Small intestine (tissue), 7 donors: ENCODE measurements around the gene TEX264. TPM values are rescaled to one million over a fixed set of nuclear protein-coding genes. Genes with fewer than 3 reads are reported as not detected.
"Not testable (repeated sequence)": the region's sequence is repeated elsewhere in the genome, so short reads cannot be mapped to it uniquely, and the experiment has no call there.

Experiments used
- DNase-seq, 2 donors: peaks; one replicate each; pipeline versions ENCODE4 v3.0.0 to v3.0.0-alpha.2; 2013
- FAIRE-seq: peaks from 2 replicates; lab custom pipeline; 2012; peaks lifted over from hg19 to GRCh38; lab: Jason Lieb, UNC
- H3K27ac ChIP-seq, 3 donors: one replicate each; pipeline ENCODE4 v1.5.1; 2013; ENCODE audit warnings: low read length in 2 of 3, mild to moderate bottlenecking in 2 of 3, control low read depth in 1 of 3, inconsistent platforms in 1 of 3, low read depth in 1 of 3, moderate library complexity in 1 of 3
- H3K27me3 ChIP-seq, 3 donors: one replicate each; pipeline ENCODE4 v1.6.1; 2013; ENCODE audit warnings: low read length in 3 of 3, inconsistent platforms in 1 of 3; ENCODE audit not compliant: control insufficient read depth in 3 of 3, insufficient read depth in 3 of 3
- H3K36me3 ChIP-seq, 3 donors: one replicate each; pipeline ENCODE4 v1.6.1; 2013; ENCODE audit warnings: low read length in 3 of 3, inconsistent platforms in 1 of 3, low read depth in 1 of 3, mild to moderate bottlenecking in 1 of 3, moderate library complexity in 1 of 3; ENCODE audit not compliant: control insufficient read depth in 3 of 3, insufficient read depth in 2 of 3
- H3K4me1 ChIP-seq, 3 donors: one replicate each; pipeline ENCODE4 v1.6.1; 2013; ENCODE audit warnings: low read length in 2 of 3, inconsistent platforms in 1 of 3, low read depth in 1 of 3, mild to moderate bottlenecking in 1 of 3, moderate library complexity in 1 of 3; ENCODE audit not compliant: control insufficient read depth in 3 of 3, insufficient read depth in 2 of 3
- H3K4me3 ChIP-seq, 3 donors: one replicate each; pipeline ENCODE4 v1.5.1; 2013; ENCODE audit warnings: low read length in 3 of 3, control low read depth in 1 of 3, inconsistent platforms in 1 of 3, low read depth in 1 of 3, mild to moderate bottlenecking in 1 of 3, moderate library complexity in 1 of 3
- H3K9me3 ChIP-seq, 2 donors: one replicate each; pipeline ENCODE4 v1.6.1; 2013; ENCODE audit warnings: low read depth in 1 of 2, low read length in 1 of 2; ENCODE audit not compliant: control insufficient read depth in 2 of 2, insufficient read depth in 1 of 2
- WGBS, 3 donors: extraction: QIAGEN DNeasy Blood & Tissue Kit; methylation state at CpG; one replicate each; pipeline ENCODE4 v1.1.7; 2013; 5-methylcytosine and 5-hydroxymethylcytosine counted together
- polyA plus RNA-seq, 4 donors: library from polyadenylated mRNA; stranded (reverse) in 3 of 4; unstranded in 1 of 4; fragments of 200-250 nt in 3 of 4; fragments of 120-200 nt in 1 of 4; gene quantifications; one replicate each; pipeline versions ENCODE4 v1.2.1 to v1.2.3, GENCODE V29; 2013
- donor health status: healthy with polysubstance abuse.
- donor health status: control.
- donor health status: control.
- donor health status: Bipolar disorder and iron deficiency.
- donor health status: healthy.

Gene TEX264
- polyA plus RNA-seq, 4 donors = 56.0 to 85.7 (median 67.3) TPM

DNA sequence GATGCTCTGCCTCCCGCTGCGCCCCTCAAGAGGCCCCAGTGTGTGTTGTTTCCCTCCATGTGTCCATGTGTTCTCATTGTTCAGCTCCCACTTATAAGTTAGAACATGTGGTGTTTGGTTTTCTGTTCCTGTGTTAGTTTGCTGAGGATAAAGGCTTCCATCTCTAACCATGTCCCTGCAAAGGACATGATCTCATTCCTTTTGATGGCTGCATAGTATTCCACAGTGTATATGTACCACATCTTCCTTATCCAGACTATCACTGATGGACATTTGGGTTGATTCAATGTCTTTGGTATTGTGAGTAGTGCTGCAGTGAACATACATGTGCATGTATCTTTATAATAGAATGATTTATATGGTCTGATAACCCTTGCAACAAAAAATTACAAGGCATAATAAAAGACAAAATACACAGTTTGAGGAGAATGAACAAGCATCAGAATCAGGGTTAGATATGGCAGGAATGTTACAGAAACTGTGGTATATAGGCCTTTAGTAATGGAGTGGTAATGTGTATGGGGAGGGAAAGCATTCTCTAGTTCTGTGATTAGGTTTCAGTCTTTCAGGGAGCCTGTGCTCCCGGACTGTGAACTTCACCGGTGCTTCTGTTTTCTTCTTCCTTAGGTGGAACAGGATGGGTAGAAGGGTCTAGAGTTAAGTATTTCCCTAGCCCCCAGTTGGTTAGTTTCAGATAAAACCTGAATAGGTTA lies 63.0 kb downstream of the TEX264 start:
- no peak for FAIRE-seq
- H3K9me3 ChIP-seq = no peaks in the 10 kb centered on the region
- 73 to 83% (median 82%) methylated on average over 4 of the region's 4 CpGs for WGBS, 3 donors
- DNase-seq = no peak
- no peak overlapping the region for H3K27ac ChIP-seq
- no peaks in the 10 kb centered on the region for H3K27me3 ChIP-seq
- H3K4me3 ChIP-seq = no peak overlapping the region
- H3K36me3 ChIP-seq = no peaks in the 10 kb centered on the region
- H3K4me1 ChIP-seq = no peaks in the 10 kb centered on the region

DNA sequence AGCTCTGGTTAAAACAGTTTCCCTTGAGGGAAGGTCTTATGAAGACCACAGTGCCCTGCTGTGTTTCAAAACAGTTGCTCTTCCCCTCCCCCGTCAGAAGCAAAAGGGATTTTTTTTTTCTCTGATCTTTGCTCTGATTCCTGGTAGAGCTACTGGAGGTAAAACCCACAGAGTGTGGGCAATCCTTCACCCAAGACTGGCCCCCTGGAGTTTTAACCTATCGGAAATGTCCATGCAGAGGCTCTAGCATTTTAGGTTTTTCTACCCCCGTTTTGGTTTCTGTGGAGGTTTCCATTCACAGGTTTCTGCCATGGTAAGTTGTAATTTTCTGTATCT lies 63.5 kb downstream of the TEX264 start:
- H3K9me3 ChIP-seq = no peaks in the 10 kb centered on the region
- no peaks in the 10 kb centered on the region for H3K36me3 ChIP-seq
- 19 to 29% (median 26%) methylated on average over 3 of the region's 3 CpGs for WGBS, 3 donors
- FAIRE-seq = no peak
- no peak overlapping the region for H3K4me3 ChIP-seq
- H3K27me3 ChIP-seq = peaks cover 0 to 3% (median 0%) of the 10 kb centered on the region in 3 donors
- no peaks in the 10 kb centered on the region for H3K4me1 ChIP-seq
- H3K27ac ChIP-seq = no peak overlapping the region
- DNase-seq = no peak

DNA sequence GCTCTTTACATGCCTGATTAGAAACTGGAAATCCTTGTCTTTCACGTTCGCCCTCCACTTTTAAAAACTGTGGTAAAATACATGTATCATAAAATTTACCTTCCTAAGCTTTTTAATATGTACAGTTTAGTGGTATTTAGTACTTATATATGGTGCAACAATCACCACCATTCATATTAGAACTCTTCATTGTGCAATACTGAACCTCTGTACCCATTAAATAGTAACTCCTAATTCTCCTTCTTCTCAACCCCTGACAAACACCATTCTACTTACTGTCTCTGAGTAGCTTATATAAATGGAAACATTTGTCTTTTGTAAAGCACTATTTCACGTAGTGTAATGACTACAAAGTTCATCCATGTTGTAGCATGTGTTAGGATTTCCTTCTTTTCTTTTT lies 64.0 kb downstream of the TEX264 start:
- DNase-seq (no peak), FAIRE-seq (no peak)
- H3K27ac ChIP-seq = no peak overlapping the region
- H3K9me3 ChIP-seq = no peaks in the 10 kb centered on the region
- peaks cover 0 to 4% (median 0%) of the 10 kb centered on the region in 3 donors for H3K27me3 ChIP-seq
- WGBS, 3 donors = 32 to 53% (median 51%) methylated on average over 3 of the region's 3 CpGs
- no peaks in the 10 kb centered on the region for H3K36me3 ChIP-seq
- H3K4me1 ChIP-seq = no peaks in the 10 kb centered on the region
- H3K4me3 ChIP-seq = no peak overlapping the region

DNA sequence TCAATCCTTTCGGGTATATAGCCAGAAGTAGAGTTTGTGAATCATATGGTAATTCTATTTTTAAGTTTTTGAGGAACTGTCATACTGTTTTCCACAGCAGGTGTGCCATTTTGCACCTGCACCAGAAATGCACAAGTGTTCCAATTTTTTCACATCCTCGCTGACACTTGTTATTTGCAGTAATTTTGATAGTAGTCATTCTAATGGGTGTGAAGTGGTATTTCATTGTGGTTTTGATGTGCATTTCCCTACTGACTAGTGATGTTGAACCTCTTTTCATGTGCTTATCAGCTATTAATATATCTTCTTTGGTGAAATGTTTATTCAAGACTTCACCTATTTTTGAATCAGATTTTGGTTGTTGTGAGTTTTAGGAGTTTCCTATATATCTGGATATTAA lies 64.9 kb downstream of the TEX264 start:
- Histone ChIP-seq H3K9me3 (no peaks in the 10 kb centered on the region), H3K4me1 (no peaks in the 10 kb centered on the region), H3K27me3 (peaks cover 0 to 4% (median 3%) of the 10 kb centered on the region in 3 donors), H3K4me3 (no peak overlapping the region), H3K36me3 (no peaks in the 10 kb centered on the region), H3K27ac (no peak overlapping the region)
- FAIRE-seq = no peak
- DNase-seq = no peak
- 58 to 81% (median 76%) methylated on average over 2 of the region's 2 CpGs for WGBS, 3 donors

DNA sequence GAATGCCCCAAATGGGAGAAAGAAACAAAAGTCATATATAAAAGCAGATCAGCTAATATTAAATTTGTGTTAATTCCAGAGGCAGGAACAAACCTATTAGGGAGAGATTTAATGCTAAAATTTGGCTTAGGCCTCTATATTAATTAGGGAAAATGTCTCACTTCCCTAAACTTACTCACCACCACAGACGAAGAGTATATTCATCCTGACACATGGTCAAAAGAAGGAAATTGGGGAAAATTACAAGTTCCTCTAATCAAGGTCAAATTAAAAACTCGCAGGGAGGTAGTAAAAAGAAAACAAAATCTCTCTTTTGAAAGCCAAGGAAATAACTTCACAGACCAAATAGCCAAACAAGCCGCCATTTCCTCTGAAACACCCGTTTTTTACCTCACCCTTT lies 68.1 kb downstream of the TEX264 start:
- 46 to 55% (median 53%) methylated on average over 4 of the region's 4 CpGs for WGBS, 3 donors
- Histone ChIP-seq H3K4me1 (no peaks in the 10 kb centered on the region), H3K36me3 (no peaks in the 10 kb centered on the region), H3K27me3 (peaks cover 0 to 4% (median 3%) of the 10 kb centered on the region in 3 donors), H3K27ac (no peak overlapping the region), H3K9me3 (no peaks in the 10 kb centered on the region), H3K4me3 (no peak overlapping the region)
- DNase-seq (no peak), FAIRE-seq (no peak)

DNA sequence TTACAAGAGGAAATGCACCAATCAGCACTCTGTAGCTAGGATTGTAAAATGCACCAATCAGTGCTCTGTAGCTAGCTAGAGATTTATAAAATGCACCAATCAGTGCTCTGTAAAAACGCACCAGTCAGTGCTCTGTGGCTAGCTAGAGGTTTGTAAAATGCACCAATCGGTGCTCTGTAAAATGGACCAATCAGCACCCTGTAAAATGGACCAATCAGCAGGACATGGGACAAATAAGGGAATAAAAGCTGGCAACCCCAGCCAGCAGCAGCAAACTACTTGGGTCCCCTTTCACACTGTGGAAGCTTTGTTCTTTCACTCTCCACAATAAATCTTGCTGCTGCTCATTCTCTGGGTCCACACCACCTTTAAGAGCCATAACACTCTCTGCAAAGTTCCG lies 71.3 kb downstream of the TEX264 start:
- not testable (repeated sequence) for H3K36me3 ChIP-seq, DNase-seq, H3K27me3 ChIP-seq, H3K4me3 ChIP-seq, H3K9me3 ChIP-seq, FAIRE-seq, H3K4me1 ChIP-seq, H3K27ac ChIP-seq
- WGBS, 3 donors = 80 to 86% (median 82%) methylated on average over 3 of the region's 3 CpGs

DNA sequence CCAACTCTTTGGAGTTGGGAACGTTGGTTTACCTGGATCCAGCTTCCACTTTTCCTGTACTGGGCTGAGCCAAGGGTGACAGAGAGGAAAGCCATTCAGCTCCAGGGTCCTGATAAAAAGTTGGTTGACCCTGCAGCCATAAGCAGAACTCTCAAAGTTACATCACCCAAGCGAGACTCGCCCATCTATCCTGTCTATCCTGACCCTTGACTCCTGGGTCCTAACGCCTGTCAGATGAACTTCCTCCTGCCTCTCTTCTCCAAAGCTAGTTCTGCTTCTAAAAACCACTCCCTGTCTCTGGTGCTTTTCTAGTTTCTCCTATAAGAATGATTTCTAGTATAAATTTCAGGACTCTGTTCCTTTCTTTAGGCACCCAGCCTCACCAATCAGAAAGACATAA lies 71.9 kb downstream of the TEX264 start:
- not testable (repeated sequence) for DNase-seq, H3K4me3 ChIP-seq, H3K27ac ChIP-seq, FAIRE-seq, H3K9me3 ChIP-seq, H3K27me3 ChIP-seq, H3K4me1 ChIP-seq, H3K36me3 ChIP-seq
- WGBS, 3 donors = 38 to 51% (median 42%) methylated on average over 4 of the region's 4 CpGs

DNA sequence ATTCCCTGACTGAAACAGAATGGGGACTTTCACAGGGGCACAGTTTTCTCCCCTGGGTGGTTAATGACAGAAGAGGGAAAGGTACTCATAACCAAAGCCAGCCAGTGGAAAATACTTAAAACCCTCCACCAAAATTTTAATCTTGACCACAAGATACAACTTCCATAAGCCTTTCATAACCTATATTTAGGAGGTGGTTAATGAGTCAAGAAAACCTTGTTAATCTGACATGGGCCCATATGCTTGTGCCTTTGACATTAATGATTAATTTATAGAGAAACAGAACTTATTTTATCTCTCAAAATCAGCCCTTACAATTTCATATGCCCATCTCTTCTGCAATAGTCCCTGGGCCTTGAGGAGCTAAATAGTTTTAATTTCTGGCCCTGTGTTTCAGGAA lies 76.8 kb downstream of the TEX264 start:
- DNase-seq (no peak), FAIRE-seq (no peak)
- Histone ChIP-seq H3K36me3 (no peaks in the 10 kb centered on the region), H3K27me3 (peaks cover 0 to 2% (median 0%) of the 10 kb centered on the region in 3 donors), H3K9me3 (no peaks in the 10 kb centered on the region), H3K4me1 (no peaks in the 10 kb centered on the region), H3K27ac (no peak overlapping the region), H3K4me3 (no peak overlapping the region)

DNA sequence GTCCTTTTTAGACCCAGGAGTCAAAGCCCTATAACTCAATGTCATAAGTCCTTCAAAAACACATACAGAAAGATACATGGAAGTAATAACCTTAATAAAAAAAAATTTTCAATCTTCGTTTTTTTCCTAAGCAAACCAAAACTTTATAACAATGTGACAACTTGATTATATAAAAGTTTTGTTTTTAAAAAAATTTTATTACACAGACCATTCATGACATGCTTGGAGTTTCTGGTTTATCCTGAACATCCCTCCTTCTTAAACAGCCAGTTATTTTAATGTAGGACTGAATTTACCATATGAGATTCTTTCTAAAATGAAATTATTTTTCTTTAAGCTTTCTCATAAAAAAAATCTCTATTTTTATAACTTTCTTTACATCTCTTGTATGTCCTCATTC lies 77.3 kb downstream of the TEX264 start:
- Histone ChIP-seq H3K36me3 (no peaks in the 10 kb centered on the region), H3K9me3 (no peaks in the 10 kb centered on the region), H3K27ac (no peak overlapping the region), H3K4me3 (no peak overlapping the region), H3K27me3 (peaks cover 0 to 2% (median 0%) of the 10 kb centered on the region in 3 donors), H3K4me1 (no peaks in the 10 kb centered on the region)
- FAIRE-seq = no peak
- 43 to 53% (median 48%) methylated on average over 1 of the region's 1 CpG for WGBS, 3 donors
- DNase-seq = no peak
